ENCODE data around the gene TSPOAP1. TPM values are rescaled to one million over a fixed set of nuclear protein-coding genes. Genes with fewer than 3 reads are reported as not detected.

TSPOAP1 gene
- total RNA-seq, 1 experiment from 2014 or later = 6.0 TPM

GRCh38 chr17:58309918-58310259, 18.7 kb downstream of the TSPOAP1 start:
- ChIA-PET POLR2A (no interaction called here), CTCF (interaction anchor here (0.6 to 1.4 kb wide), 2 partner anchors 61 to 108 kb away, joined by 3 to 6 read pairs; no protein-coding TSS in a partner anchor)
- H3K4me1 ChIP-seq = no peaks in the 10 kb centered on the region
- Mint-ChIP-seq H3K4me3 (ENCODE audit: unreplicated experiment) (no peak overlapping the region), H3K9me3 (ENCODE audit: unreplicated experiment) (no peaks in the 10 kb centered on the region), H3K27ac (ENCODE audit: unreplicated experiment) (no peak overlapping the region), H3K36me3 (ENCODE audit: insufficient read depth, unreplicated experiment) (no peaks in the 10 kb centered on the region), H3K27me3 (ENCODE audit: insufficient read depth, unreplicated experiment) (no peaks in the 10 kb centered on the region), H3K4me1 (ENCODE audit: low read depth, unreplicated experiment) (peaks cover 5% of the 10 kb centered on the region)
- DNase-seq = no peak
- no peaks in the 10 kb centered on the region for H3K36me3 ChIP-seq (ENCODE audit: control insufficient read depth, insufficient read depth, low read length)
- no peak overlapping the region for H3K4me3 ChIP-seq (ENCODE audit: low read depth, low read length)
- no TSS peak for BruUV-seq (replicated peaks)
- TF ChIP-seq CTCF (IDR thresholded peaks at IDR 0.05; ENCODE audit: insufficient read depth in 1 of 2, low read depth in 1 of 2, low read length in 1 of 2, severe bottlenecking in 1 of 2, unreplicated experiment in 1 of 2) = no peak
- intact Hi-C loops (cut with micrococcal nuclease; ENCODE audit: unreplicated experiment) = no loop called here
- no peaks in the 10 kb centered on the region for H3K27me3 ChIP-seq (replicated peaks; ENCODE audit: control insufficient read depth, insufficient read depth, low read length)
- no peaks in the 10 kb centered on the region for H3K9me3 ChIP-seq

- H3K27me3 ChIP-seq (replicated peaks; ENCODE audit: control insufficient read depth, insufficient read depth, low read length) = no peaks in the 10 kb centered on the region
- Mint-ChIP-seq H3K9me3 (ENCODE audit: unreplicated experiment) (no peaks in the 10 kb centered on the region), H3K27ac (ENCODE audit: unreplicated experiment) (no peak overlapping the region), H3K36me3 (ENCODE audit: insufficient read depth, unreplicated experiment) (no peaks in the 10 kb centered on the region), H3K27me3 (ENCODE audit: insufficient read depth, unreplicated experiment) (no peaks in the 10 kb centered on the region), H3K4me3 (ENCODE audit: unreplicated experiment) (no peak overlapping the region), H3K4me1 (ENCODE audit: low read depth, unreplicated experiment) (peaks cover 5% of the 10 kb centered on the region)
- no peak overlapping the region for H3K4me3 ChIP-seq (ENCODE audit: low read depth, low read length)
- no peak for TF ChIP-seq CTCF (IDR thresholded peaks at IDR 0.05; ENCODE audit: insufficient read depth in 1 of 2, low read depth in 1 of 2, low read length in 1 of 2, severe bottlenecking in 1 of 2, unreplicated experiment in 1 of 2)
- H3K36me3 ChIP-seq (ENCODE audit: control insufficient read depth, insufficient read depth, low read length) = no peaks in the 10 kb centered on the region
- H3K4me1 ChIP-seq = no peaks in the 10 kb centered on the region
- ChIA-PET CTCF (interaction anchor here (0.6 to 3.2 kb wide), 5 partner anchors 8 to 108 kb away, joined by 3 to 16 read pairs (median 6); partner anchors contain the start of gene RNF43), POLR2A (no interaction called here)
- intact Hi-C loops (cut with micrococcal nuclease; ENCODE audit: unreplicated experiment) = no loop called here
- no TSS peak for BruUV-seq (replicated peaks)
- H3K9me3 ChIP-seq = no peaks in the 10 kb centered on the region
- DNase-seq = no peak
These were observed 19.3 kb downstream of the TSPOAP1 start for GRCh38 chr17:58308985-58309917.

GRCh38 chr17:58308173-58308984, 20.2 kb downstream of the TSPOAP1 start:
- Mint-ChIP-seq H3K4me3 (ENCODE audit: unreplicated experiment) (no peak overlapping the region), H3K27ac (ENCODE audit: unreplicated experiment) (no peak overlapping the region), H3K27me3 (ENCODE audit: insufficient read depth, unreplicated experiment) (no peaks in the 10 kb centered on the region), H3K4me1 (ENCODE audit: low read depth, unreplicated experiment) (peaks cover 5% of the 10 kb centered on the region), H3K9me3 (ENCODE audit: unreplicated experiment) (no peaks in the 10 kb centered on the region), H3K36me3 (ENCODE audit: insufficient read depth, unreplicated experiment) (no peaks in the 10 kb centered on the region)
- ChIA-PET CTCF (interaction anchor here (0.7 to 3.2 kb wide), 6 partner anchors 9 to 139 kb away, joined by 3 to 16 read pairs (median 4); partner anchors contain the start of genes RNF43 and SUPT4H1), POLR2A (no interaction called here)
- intact Hi-C loops (cut with micrococcal nuclease; ENCODE audit: unreplicated experiment) = no loop called here
- Histone ChIP-seq H3K36me3 (ENCODE audit: control insufficient read depth, insufficient read depth, low read length) (no peaks in the 10 kb centered on the region), H3K4me3 (ENCODE audit: low read depth, low read length) (no peak overlapping the region), H3K9me3 (no peaks in the 10 kb centered on the region), H3K27me3 (replicated peaks; ENCODE audit: control insufficient read depth, insufficient read depth, low read length) (no peaks in the 10 kb centered on the region), H3K4me1 (no peaks in the 10 kb centered on the region)
- peak; percentile 15 to 56 for TF ChIP-seq CTCF (IDR thresholded peaks at IDR 0.05; ENCODE audit: insufficient read depth in 1 of 2, low read depth in 1 of 2, low read length in 1 of 2, severe bottlenecking in 1 of 2, unreplicated experiment in 1 of 2)
- BruUV-seq (replicated peaks) = no TSS peak
- peak; percentile 56 to 62 for DNase-seq
